GM19328 (cell line): ENCODE results near the gene LYZL6.
"Not testable (repeated sequence)": the region's sequence is repeated elsewhere in the genome, so short reads cannot be mapped to it uniquely, and the experiment has no call there.

Experiments used
- ATAC-seq: cut with Tn5 transposase; IDR thresholded peaks from one replicate; pipeline ENCODE4 v1.9.1; 2021; ENCODE audit warnings: mild to moderate bottlenecking, moderate library complexity; ENCODE audit not compliant: unreplicated experiment

LYZL6 gene

DNA sequence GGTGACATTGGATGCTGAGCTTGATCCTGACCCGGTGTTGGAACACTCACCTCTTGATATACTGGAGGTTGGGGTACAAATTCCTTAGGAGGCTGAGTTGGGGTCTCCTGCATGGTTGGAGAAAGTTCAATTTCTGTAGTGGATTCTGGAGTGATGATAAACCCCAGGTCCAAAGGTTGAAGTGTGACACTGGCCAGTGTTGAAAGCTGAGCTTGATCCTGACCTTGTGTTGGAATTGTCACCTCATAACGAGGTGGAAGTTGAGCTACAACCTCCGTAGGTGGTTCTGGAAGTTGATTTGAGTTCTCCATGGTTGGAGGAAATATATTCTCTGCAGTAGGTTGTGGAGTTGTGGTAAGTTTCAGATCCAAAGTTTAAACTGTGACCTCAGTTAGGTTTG lies 34.1 kb downstream of the LYZL6 start:
- ATAC-seq = no peak

DNA sequence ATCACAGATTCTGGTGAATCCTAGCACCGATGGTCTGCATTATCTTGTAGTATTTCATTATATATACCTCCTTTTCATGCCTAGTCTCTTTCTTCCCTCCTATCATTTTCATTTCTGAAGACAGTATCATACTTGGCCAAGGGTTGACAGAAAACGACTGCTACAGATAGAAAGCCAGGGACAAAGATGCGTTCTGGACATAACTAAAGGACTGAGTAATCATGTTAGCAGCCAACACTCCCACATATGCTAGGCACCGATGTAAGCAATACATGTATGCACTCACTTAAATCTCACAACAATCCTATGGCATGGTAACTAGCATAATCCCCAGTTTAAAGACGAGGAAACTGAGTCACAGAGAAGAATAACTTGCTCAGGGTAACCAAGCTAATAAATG lies 35.8 kb downstream of the LYZL6 start:
- ATAC-seq = no peak

DNA sequence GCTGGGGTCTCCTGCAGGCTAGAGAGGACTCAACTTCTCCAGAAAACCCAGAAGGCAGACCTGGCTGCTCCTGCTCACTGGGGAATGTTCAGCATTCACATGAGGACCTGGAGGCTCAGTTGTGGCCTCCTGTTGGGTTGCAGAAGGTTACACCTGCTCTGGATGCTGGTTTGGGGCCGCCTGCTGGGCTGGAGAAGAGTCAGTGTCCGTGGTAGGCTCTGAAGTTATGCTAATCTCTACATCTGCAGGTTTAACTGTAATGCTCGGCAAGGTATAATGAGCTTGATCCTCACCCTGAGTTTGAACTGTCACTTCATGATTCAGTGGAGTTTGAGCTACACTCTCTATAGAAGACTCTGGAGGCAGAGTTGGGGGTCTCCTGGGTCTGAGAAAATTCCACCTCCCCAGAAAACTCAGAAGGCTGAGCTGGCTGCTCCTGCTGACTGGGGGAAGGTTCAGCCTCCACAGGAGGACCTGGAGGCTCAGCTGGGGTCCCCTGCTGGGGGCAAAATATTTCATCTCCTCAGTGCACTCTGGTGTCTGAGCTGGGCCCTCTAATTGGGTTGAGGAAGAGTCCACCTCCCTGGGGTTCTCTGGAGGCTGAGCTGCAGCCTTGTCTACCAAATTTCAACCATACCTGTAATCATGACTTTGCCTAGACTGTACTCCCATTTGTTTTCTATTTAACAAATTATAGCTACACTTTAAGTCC lies 36.4 kb downstream of the LYZL6 start:
- no peak for ATAC-seq

DNA sequence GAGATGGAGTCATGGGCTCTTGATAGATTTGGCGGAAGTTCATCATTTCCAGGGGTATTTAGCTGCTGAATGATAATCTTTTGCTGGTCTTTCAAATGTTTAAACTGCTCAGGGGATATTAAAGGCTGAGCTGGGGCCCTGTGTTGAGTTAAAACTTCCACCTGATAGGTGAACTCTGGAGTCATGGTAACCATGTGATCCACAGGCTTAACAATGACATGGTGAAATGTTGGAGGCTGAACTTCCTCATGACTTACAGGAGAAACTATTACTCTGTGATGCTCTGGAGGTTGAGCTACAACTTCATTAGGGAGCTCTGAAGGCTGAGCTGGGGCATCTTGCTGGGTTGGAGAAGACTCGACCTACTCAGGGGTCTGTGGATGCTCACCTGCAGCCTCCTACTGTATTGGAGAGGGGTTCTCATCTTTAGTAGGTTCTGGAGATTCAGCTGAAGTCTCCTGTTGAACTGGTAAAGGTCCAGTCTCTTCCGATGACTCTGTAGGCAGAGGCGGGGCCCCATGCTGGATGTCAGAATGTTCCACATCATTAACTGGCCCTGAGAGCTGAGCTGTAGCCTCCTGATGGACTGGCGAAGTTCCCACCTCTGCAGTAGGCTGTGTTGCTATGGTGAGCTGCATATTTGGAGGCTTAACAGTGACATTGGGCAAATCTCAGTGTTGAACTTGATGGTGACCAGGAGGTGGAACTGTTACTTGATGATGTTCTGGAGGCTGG lies 37.2 kb downstream of the LYZL6 start:
- ATAC-seq = no peak

DNA sequence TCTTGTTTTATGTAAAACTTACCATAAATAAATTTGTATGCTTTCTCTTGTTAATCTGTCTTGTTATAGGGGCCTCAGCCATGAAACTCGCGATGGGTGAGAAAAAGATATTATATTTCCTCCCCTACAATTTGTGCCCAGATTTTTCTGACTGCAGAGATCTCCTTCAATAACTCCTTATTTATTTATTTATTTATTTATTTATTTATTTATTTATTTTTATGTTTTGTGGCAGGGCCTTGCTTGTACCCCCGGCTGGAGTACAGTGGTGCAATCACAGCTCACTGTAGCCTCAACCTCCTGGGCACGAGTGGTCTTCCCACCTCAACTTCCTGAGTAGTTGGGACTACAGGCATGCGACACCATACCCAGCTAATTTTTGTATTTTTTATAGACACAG lies 40.1 kb downstream of the LYZL6 start:
- no peak for ATAC-seq

DNA sequence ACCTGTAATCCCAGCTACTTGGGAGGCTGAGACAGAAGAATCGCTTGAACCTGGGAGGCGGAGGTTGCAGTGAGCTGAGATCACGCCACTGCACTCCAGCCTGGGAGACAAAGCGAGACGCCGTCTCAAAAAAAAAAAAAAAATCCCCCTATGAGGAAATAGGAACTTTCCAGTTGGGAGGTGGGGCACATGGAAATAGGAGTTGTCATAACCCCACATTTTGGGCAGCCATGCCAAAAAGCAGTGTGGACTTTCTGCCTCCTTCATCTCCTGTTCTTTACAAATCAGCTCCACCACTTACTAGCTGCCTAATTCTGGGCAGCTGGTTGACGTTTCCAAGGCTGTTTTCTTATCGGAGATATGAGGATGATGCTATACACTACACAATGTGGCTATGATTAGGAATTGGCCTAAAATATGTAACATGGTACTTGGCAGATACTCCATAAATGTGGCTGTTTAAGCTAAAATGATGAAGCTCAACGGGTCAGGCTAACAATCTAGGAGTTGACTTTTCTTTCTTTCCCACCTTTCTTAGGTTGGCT lies 41.8 kb downstream of the LYZL6 start:
- ATAC-seq = no peak

DNA sequence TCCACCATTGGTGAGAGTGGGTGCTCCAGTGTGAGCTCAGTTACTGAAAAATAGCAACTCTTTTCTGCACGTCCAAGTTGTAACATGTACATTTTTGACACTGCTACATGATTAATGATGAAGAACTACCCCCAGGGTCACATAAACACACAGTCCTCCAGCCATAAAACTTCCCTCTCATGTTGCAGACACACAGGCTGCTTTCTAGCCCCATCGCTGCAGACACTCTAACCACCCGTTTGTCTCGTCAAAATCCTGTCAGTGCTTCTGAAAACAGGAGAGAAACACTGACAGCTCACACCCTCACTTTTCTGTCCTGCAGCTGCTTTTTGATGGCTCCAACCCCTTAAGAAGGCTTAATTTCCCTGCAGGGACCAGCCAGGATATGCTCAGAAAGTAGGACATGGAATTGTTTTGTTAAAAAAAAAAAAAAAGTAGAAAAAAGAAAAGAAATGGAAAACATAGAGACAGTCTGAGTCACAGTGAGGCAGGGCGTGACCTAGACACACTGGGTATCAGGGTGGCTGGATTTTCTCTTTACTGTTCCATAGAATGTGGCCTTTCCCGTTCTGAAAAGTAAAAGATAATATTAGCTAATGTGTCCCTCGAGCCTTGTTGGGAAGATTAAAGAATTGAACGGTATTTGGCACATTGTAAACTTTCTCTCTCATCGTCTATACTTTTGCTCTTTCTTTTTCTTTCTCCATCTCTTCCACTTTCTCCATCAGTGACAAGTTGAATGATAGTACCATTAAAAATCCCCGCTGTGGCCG lies 42.6 kb downstream of the LYZL6 start:
- no peak for ATAC-seq

DNA sequence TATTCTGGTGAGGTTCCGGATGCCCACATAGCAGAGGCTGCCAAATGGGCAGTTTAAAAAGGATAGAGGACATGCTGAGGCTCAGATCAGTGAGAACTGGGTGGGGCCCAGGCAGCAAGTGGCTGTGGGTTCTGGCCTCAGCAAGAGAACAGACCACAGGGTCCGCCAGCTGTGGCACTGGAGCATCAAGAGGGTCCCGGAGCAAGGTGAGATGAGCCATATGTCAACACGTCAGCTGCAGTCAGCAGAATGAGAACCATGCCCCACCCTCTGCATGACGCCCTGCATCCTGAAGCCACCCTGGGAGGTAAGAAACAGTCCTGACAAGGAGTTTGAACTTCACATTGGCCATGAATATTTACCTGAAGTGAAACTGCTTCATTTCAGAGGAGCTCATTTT lies 43.2 kb downstream of the LYZL6 start:
- no peak for ATAC-seq

DNA sequence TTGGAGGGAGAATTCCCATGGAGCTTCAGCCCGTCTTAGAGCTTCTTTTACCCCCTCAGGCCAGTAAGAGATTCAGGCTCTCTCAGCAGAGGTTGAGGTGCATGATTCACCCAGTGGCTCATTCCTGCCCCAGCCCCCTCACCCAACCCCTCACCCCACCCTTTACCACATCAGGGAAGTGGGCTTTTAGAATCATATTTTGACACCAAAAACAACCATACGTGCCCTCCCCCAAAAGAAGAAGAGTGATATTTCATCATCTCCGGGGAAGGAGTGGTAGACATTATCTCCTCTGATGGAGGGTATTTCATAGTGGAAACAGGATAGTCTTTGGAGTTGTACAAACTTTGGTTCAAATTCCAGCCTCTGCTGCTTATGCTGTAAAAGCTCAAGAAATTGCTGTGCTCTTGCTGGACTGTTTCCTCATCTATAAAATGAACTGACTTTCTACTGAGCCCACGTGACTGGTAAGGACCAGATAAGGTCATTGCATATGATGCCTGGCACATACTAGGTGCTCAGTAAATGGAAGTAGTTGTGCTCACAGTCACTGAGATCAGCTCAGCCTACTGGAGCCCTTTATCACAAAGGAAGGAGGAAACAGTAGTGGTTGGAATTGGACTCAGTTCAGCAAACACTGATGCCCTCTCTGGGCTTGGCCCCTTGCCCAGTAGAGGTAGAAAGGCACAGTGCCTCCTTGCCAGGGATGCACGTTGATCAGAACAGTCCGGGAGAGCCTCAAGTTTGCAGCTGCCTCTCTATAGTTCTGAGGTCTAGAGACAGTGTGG lies 45.0 kb downstream of the LYZL6 start:
- no peak for ATAC-seq

DNA sequence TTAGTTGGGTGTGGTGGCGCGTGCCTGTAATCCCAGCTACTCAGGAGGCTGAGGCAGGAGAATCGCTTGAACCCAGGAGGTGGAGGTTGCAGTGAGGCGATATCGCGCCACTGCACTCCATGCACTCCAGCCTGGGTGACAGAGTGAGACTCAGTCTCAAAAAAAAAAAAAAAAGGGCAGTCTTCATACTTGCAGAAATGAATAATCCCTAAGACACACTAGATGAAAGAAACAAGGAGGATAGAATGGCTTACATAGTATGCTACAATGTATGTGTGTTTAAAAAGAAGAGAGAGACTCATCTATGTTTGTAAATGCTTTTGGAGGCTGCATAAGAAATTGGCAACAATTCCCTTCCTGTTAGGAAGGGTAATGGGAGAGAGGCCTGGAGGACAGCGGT lies 45.7 kb downstream of the LYZL6 start:
- ATAC-seq = not testable (repeated sequence)

DNA sequence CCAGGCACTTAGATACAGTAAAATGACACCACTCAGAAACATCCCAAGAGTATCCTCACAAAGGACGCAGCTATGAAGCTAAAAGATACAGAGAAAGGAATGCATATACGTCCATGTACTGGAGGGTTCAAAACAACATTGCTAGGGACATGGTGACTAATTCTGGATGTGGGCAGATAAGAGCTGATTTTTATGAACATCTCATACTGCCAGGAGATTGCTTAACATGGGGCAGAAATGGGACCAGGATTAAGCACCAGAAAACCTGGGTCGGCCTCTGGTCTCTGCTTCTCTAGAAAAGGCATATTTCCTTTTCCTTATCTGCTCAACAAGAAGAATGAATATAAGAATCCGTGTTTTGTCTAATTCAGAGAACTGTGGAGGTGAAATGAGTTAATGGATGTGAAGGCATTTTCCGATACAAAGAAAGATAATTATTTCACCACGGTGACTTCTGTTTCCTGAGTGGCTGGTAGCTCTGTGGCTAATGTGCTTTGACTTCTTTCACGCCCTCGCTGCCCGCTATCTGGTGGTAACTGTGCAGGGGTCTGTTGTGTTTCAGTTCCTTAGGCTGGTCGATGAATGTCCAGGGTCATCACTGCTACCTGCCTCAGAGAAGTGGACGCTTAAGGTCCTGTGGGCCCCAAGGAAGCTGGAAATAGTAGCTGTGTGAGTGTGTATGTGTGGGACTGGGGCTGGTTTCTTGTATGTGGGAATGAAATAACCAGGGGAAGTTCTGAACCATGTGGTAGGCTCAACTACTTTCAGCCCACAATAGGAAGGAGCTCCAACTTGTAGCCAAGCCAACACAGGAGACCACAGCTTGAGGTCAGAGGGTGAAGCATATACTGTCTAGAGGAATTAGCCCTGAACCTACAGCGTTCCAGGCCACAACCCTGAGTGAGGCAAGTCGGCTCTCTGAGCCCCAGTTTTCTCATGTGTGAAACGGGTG lies 47.6 kb downstream of the LYZL6 start:
- ATAC-seq = no peak

DNA sequence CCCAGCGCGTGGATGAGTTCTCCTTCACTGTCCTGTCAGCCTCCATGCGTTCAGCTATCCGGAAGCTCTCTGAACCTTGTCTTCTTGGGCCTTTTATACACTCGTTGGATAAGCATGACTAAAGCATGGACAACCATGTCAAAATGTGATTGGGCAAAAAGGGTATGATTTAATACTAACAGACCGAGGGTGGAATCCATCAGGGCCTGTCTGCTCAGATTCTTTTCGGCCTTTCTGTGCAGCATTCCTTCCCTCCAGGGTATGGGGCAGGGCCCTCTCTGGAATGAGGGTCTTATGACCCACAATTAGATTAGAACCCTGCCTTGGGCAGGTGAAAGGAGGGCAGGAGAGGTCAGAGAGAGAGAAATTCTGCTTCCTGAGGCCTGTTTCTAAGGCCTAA lies 49.3 kb downstream of the LYZL6 start:
- ATAC-seq = no peak

DNA sequence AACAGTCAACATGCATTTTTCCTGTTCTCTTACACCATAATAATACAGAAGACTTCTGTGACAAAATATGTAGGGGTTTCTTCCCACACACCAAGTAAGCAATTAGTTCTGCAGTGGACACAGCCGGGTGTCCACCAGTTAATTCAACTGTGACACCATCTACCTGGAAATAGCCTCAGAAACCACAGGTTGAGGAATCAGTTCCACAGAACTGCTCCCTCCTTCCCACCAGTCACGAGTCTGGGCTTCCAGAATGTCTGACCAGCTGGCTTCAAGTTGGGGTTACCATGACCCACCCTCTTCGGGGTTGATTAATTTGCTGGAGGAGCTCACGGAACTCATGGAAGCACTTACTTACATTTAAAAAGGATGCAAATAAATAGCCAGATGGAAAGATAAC lies 49.8 kb downstream of the LYZL6 start:
- ATAC-seq = no peak

DNA sequence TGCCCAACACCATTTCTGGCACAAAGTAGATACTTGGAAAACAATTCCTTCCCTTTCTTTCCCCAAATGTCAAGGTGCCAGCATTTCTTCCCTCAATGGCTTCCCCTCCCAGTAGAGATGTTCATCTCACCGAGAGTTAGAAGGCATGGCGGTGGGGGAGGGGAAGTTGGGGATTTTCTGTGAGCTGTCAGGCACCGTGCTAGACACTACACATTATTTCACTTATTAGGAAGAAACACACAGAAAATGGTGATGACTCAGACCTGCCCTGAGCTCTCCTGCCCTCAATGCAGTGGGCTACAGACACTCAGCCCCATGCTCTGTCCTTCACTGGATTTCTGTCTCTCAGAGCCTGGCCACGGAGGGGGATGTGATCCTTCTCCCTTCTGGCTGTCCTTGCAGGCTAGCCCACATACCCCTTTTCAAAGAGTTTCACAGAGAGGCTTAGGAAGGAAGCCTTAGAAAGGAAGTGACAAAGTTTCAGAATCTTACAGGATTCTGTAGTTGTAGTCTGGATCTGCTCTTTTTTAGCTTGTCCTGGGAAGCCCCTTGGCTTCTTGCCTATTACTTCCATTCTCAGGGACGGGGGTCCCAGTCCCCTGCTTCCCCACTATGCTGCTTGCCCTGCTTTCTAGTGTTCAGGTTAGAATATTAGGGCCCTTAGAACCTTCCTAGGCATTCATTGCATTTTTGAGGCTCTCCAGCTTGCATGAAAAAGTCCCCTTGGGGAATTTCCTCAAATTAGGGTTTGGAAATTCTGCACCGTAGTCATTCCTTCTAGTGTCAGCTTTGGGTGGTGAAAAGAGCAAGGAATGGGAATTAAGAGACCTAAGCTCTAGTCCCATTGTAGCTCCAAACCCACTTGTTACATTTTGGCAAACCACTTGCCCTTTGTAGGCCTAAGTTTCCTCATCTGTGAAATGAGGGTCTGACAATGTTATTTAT lies 51.1 kb downstream of the LYZL6 start:
- no peak for ATAC-seq

DNA sequence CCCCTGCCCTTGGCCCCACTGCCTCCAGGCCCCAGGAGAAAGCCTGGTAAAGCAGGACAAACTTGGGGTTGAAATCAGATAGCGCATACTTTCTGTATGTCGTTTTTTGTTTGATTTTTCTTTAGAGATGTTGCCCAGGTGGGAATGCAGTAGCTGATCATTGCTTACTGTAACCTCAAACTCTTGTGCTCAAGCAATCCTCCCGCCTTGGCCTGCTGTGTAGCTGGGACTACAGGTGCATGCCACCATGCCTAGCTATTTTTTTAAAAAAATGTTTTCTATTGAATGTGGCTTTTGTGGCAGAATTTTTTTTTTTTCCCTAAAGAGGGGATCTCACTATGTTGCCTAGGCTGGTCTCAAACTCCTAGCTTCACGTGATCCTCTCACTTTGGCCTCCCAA lies 52.2 kb downstream of the LYZL6 start:
- no peak for ATAC-seq

DNA sequence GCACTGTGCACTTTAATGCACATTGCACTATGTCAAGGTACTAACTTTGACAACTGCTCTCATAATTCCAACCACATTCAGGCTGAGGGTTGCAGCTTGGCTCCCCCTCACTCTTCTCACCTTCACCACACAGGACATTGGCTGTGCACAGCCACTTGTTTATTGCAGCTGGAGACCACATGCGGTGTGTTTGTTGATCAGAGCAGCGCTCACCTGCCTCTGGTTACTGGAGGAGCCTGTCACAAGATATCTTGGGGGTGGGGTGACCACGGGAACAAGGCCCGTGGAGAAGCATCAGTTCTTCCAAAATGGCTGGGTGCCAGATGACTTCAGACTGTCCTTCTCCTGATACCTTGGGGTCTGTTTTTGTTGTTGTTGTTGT lies 52.7 kb downstream of the LYZL6 start:
- ATAC-seq = no peak

DNA sequence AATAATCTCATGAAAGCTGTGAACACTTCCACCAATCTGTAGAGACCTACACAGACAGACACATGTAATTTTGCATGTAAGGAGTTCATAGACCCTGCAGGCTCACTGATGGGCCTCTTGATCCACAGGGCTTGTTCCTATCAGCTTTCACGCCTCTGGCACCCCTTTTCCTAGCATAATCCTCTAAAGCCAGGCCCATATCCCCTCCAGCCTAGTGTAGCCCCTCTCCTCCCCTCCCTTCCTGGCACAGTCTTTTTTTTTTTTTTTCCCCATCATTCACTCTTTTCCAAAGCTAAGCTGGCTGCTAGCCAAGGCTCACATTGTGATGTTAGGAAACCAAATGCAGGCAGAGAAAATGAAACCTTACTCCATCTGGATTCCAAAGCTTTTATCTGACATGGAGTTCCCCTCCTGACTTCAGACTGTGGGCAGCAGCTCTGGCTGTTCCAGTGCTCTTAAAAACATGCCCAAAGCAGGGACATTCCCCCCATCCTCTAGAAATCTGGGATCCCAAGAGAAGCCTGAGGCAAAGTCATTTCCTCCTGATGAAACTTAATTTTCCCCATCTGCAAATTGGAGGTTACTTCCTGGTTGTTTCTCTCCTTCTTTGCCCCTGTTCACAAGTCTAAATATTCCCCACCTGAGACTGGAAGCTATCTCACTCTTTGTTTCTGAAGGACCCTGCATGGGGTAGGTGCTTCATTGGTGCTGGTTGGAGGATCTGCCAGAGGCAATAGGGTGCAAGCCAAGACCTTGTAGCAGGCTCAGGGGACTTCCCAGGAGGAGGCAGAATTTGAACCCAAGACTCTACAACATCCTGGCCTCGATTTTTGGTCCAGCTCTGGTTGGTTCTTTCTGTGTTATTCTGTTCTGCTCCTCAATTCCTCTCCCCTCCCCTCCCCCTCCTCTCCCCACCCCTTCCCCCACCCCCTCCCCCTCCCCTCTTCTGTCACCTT lies 53.4 kb downstream of the LYZL6 start:
- no peak for ATAC-seq

DNA sequence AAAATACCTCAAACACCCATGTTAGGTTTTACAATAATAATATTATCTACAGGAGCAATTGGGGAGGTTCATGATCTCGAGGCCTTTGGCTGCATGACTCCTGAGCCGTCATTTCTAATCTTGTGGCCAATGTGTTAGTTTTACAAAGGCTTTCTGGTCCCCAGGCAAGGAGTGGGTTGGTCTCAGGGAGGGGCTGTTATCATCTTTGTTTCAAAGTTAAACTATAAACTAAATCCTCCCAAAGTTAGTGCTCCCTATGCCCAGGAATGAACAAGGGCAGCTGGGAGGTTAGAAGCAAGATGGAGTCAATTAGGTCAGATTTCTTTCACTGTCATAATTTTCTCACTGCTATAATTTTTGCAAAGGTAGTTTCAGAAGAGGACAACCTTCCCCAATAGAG lies 54.3 kb downstream of the LYZL6 start:
- ATAC-seq = no peak
